Head of caudate nucleus (tissue), 42 donors: ENCODE measurements around the gene GRM5.

Source experiments
- DNase-seq, 42 donors: peaks; one replicate each; pipeline versions ENCODE4 v3.0.0 to v3.0.0-alpha.2; 2020 to 2021; ENCODE audit warnings: mixed read lengths in 7 of 42
- intact Hi-C: fragments of 100-400 bp; cut with DNase I; formaldehyde crosslinking; loops from one replicate; pipeline ENCODE4 v1.15.0; 2022

Gene GRM5

DNA sequence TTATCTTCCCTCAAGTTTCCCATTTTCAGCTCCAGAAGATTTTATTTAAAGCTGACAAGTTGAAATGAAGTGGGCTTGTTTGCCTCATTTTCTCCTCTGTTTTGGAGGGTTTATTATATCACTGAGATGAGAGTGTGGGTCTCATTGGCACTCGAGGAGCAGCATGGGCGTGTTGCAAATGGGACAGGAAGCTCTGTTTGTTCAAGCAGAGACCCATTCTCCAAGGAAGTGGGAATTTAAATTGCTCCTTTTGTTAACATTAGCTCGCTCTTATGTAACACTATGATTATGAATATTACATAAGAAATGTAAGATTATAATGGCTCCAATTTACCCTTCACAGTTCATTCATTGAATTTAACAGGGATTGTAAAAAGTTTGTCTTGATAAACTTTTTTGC lies 410.6 kb downstream of the GRM5 start:
- intact Hi-C loops: no loop called here
- peak in 37 of 42 donors; percentile 4 to 82 (median 34) for DNase-seq

DNA sequence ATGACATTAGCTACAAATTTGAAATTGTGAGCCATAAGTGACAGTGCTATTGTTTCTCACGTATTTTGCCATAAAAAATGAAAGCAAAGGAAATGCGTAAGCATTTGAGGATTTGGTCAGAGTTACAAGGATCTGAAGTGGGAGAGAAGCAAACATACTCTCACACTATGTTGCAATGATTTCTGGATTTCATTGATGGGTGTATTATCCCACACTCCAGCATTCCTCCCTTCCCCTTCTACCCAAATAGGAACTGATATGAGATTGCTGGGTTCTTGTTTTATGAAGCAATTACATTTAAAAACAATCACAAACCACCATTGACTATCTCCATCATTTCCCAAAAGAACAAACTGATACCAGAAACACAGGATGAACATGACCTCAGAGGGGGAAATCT lies 414.2 kb downstream of the GRM5 start:
- no peak for DNase-seq
- intact Hi-C loops: no loop called here

DNA sequence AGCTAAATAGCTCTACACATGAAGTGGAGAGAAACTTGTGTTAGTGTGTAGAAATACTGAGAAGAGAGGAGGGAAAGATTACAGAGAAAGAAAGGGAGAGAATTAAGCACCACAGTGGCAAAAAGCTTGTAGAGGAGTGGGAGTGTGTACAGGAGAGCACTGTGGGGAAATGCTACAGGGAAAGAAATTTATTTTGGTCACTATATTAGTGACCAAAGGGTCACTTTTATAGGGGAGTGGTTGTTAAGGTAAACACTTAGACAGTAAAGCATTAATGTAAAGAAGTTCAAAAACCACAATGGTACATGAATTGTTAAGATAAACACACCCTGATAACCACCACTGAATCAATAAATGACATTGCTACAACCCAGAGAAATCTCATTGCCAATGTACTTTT lies 421.1 kb downstream of the GRM5 start:
- intact Hi-C loops: no loop called here
- no peak for DNase-seq

DNA sequence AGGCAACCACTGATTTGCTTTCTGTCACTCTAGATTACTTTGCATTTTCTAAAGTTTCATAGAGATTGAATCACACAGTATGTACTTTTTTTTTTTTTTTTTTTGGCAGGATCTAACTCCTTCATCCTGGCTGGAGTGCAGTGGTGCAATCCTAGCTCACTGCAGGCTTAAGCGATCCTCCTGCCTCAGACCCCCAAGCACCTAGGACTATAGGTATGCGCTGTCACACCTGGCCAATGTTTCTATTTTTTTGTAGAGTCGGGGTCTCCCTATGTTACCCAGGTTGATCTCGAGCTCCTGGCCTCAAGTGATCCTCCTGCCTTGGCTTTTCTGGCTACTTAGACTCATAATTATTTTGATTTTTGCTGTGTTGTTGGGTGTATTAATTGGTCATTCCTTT lies 433.6 kb downstream of the GRM5 start:
- DNase-seq: no peak
- intact Hi-C loops: no loop called here

DNA sequence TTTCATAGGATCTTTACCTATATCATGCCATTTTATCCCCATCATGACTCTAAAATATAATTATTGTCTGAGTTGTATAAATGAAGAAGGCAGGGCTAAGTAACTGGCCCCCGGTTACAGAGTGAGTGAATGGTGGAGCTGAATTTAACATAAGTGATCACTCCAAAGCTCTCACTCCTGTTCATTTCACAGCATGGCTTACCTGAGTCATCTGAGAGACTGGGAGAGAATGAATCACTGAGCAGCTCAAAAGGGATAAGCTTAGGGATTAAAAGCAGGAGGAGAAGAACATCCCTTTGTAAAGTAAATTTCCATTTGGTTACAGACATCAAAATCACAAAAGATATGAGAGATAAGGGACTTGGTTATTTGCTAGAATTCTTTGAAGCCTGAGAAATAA lies 434.3 kb downstream of the GRM5 start:
- intact Hi-C loops: no loop called here
- peak in 5 of 42 donors; percentile 11 to 47 (median 31) for DNase-seq

DNA sequence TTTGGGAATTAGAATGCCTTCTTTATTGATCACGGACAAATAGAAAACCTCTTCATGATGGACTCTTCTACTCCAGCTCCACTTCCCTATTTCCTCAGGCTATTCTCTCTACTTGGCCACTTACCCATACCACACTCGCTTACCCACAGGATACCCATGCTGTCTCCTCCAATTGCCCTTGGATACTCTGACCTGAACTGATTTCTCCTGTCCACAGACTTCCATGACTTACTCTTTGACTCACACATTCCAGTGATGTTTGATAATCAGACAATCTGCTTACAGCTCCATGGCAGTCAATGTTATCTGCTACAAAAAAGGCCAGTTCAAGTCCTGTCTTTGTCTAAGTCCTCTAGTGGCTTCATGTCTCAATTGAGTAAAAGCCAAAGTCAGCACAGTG lies 436.3 kb downstream of the GRM5 start:
- intact Hi-C loops: no loop called here

DNA sequence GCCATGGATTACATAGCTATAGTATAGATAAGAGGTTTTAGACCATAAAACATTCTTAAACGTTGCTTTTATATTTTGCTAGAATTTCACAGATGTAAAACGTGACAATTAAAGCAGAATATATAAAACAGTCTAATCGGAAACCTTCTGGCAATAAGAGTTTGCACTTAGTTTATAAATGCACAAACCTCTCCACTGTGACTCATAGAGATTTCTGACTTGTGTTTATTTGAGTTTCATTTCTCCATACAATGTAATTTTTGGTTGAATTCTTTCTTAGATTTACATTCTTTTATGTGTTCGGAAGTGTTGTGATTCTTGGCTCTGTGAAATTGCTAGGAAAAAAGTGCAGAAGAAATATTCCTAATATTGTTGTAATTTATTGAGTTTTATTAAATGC lies 439.6 kb downstream of the GRM5 start:
- no peak for DNase-seq
- intact Hi-C loops: no loop called here

More for the DNA sequence above, 436.3 kb downstream of the GRM5 start:
- DNase-seq: no peak

DNA sequence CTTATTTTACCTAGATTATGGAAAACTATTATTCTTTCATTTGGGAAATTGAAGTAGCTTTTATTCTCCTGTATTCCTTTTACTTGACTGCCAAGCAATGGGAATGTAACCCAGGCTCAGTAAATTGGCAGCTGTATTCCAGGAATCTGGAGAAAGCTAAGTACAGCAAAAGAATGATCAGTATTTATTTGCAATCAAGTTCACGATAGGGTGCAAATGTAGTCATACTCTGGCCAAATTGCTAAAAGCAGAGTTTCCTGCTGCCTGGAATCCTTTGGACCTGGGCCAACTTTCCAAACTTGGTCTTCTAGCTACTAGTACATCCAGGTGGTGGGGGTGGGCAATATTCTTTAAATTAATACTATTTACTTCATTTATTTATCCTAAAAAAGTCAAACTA lies 442.3 kb downstream of the GRM5 start:
- intact Hi-C loops: no loop called here
- DNase-seq: peak in 1 of 42 donors; percentile 37

DNA sequence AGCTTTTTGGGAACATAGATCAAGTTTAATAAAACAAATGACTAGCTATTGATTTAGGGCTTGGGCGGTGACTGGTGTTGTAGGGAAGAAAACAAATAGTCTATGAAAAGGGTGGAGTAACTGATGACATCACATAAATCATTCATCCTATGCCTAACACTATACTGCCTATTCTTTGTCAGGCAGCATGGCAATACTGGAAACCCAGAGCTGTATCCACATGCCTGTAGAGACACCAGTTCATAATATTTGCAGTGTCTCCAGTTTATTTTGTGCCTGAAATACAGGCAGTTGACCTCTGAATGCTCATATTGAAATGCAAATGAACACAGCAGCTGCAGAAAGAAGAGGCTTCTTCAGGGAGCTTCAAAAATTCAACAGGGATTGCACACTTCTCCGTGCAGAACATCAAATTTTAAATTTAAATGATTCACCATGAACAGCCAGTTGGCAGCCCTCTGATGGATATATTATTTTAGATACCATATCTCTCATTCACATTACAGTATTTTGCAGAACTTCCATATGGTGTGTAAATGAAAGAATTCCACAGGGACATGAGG lies 445.1 kb downstream of the GRM5 start:
- intact Hi-C loops: no loop called here
- no peak for DNase-seq

DNA sequence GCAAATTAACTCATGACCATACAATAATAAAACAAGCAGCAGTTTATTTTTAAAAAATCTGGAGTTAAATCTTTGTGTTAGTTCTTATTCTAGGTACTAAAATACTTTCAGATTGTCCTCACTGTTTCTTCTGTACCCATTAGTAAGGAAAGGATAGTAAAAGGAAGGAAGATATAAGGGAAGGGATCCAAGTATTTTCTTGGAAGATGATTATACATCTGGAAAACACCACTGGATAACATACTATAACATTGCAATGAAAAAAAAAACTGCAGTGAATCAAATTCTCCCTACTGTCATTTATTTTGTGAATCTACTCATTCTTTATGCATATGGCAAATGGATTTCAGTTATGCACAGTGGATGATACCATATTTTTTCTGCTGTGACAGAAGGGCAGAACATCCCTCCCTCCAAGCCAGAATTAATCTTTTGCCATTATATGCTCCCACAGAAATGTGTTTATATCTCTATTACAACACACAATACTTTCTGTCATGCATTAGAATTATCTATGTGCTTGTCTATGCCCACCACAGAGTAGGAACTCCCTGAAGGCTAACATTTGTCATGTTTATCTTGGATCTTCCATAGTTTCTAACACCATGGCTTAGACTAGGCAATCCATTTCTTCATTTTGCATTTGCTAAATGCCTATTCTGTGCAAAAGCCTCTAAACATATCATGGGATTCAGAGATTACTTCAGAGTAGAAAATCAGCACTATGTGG lies 446.0 kb downstream of the GRM5 start:
- intact Hi-C loops: no loop called here
- DNase-seq: no peak

DNA sequence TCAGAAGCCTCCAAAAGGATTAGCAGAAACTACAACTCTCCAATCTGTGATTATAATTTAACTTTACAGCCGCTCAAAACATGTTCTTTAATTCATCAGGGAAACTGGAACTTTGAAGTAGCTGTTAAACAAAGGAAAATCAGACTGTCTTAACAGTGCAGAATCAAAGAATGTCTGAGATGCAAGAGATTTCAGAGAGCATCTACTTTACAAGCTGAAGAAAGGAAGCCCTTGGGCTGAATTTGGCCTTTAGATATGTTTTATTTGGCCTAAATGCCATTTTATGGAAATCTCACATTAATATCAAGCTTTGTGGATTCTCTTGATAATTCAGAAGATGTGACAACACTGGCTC lies 446.7 kb downstream of the GRM5 start:
- intact Hi-C loops: no loop called here
- DNase-seq: no peak

DNA sequence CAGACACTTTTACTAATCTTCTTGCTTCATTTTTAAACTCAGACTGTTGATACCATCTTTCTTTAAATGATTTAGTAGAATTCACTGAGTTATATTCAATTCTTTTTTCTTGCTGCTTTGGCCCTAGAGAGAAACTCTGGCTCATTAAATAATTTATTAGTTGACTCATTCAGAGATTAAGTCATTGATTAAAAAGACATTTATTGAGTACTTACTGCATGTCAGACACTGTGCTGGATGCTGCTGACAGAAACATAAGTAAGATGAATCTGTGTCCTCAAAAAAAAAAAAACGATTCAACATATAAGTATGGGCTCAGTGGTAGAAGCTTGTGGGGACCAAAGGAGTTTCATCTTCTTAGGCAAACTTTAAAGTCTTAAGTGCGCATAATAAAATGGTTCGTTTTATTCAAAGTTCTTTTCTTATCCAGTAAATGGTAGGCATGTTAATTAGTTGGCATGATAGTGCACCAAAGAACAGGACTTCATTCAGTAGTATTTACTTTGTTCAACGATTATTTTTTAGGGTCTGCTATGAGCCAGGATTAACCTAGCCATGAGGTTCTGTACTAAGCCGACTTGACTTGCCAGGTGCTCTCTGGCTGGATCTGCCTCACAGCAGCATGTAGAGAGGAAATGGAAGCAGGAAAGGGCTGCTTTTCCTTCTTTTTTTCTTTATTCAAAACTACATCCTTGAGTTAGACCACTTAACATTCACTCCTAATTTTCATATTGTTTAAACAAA lies 447.3 kb downstream of the GRM5 start:
- DNase-seq: no peak
- intact Hi-C loops: no loop called here

DNA sequence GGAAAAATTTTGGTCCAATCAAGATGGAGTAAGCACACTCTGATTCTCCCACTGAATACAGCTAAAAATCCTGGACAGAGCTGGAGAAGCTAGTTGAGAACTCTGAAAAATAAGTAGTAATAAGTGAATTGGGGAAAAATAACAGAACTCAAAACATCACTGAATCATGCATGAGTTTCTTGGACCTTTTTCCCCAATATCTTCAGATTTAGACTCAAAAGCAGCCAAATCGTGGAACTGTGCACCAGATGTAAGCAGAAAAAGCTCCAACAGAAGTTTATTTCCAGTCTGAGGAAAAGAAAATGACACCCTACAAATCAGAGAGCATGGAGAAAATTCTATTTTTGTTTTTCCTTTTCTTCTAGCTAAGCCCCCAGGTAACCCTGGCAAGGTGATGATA lies 448.6 kb downstream of the GRM5 start:
- intact Hi-C loops: no loop called here
- DNase-seq: no peak

DNA sequence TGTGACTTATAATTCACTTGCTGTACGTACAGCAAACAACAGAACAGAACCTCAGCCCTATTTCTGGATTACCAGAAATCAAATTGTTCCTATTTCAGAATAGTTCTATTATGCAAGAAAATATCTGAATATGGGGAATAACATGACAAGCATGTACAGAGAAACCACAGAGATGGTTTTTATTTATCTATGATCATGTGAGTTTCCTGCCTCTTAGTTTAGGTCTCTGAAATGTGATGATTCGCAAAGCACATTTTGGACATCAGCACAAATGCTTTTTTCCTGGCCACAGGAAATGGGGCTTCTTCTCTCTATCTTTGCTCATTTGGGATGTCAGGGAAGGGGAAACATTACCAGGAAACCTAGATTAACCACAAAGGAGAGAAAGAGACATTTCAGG lies 461.5 kb downstream of the GRM5 start:
- DNase-seq: no peak
- intact Hi-C loops: no loop called here

DNA sequence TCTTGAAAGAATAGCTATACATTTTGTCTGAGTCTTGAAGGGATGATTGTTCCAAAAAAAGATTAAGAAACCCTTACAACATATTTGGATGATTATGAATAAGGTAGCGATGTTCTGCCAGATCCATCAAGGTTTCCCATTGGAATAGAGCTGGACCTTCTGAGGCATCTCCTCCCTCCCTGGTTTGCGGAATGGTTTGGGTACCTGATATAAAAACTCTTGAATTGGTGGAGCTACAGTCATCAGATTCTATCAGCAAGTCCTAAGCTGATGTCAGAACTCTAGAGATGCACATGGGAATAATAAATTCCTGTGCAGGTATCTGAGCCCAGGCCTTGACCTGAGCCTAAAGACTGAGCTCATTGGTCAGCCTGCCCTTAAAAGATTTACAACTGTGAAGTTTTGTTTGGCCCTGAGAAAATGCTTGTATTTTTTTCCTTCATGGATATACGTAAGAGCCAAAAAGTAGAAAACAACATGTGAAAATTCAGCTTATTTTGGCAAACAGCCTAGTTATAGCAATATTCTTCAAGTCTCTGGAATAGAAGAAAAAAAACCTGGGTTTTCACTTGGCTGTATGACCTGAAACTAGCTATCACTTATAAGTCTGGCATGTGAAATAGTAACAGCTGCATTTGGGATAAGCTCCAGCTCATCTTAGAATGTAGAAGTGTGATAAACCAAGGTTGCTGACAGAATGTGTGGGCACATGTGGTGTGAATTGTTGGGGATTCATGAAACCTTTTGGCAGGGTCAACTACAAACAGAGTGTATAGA lies 462.5 kb downstream of the GRM5 start:
- intact Hi-C loops: no loop called here
- DNase-seq: no peak

DNA sequence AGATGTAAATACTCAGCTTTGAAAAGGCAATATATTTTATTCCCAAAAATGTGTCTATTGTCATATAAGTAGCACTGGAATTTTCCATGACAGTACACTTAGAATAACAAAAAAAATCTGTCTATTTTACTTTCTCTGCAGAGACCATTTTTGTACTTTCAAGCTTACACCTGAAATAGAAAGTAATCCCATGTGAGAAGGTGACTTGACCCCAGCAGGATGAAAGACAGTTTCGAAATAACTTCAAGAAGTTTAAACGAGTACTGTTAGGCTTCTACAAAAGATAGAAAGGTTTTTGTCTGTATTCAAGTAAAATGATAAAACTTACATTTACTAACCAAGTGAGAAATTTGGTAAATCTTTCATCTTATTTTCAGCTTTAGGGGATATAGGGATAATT lies 468.4 kb downstream of the GRM5 start:
- no peak for DNase-seq
- intact Hi-C loops: no loop called here

DNA sequence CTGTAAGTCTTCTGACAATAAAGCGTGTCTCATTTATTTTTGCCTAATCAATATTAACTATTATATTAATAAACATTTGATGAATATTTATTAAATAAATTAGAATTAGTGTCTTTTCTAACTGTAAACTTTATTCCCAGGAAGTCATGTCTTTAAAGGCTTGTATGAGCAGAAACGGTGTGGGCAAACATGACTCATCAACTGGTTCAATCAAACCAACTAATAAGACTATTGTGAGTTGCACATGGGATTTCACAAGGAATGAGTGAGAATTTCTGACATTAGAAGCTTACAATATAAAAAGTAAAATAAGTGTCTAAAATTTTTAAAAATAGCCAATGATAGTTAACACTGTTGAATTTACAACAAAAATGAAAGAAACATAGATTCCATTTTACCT lies 469.0 kb downstream of the GRM5 start:
- DNase-seq: peak in 4 of 42 donors; percentile 7 to 39 (median 14)
- intact Hi-C loops: no loop called here

DNA sequence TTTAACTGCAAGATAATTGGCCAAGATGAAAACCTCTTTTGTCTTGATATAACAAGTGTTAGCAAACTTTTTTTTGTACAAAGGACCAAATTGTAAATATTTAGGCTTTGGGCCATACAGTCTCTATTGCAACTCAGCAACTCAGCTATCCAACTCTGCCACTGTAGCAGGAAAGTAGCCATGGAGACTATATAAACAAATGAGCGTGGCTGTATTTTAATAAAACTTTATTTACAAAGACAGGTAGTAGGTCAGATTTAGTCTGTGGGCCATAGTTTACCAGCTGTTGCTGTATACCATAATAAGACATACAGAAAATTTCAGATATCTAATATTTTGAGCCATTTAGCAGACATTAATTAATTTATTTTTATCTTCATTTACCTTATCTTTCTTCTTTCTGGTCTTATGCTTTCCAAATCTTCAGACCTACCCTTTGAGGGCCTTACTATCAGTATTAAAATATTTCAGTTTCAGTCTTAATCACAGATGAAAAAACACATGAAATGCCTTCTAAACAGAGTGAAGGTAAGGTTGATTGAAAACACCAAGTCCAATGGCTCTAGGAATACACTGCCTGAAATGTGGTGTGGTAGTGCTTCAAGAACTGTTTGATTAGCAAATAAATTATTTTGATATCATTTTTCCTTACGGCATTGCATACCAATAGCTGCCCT lies 471.4 kb downstream of the GRM5 start:
- no peak for DNase-seq
- intact Hi-C loops: no loop called here

DNA sequence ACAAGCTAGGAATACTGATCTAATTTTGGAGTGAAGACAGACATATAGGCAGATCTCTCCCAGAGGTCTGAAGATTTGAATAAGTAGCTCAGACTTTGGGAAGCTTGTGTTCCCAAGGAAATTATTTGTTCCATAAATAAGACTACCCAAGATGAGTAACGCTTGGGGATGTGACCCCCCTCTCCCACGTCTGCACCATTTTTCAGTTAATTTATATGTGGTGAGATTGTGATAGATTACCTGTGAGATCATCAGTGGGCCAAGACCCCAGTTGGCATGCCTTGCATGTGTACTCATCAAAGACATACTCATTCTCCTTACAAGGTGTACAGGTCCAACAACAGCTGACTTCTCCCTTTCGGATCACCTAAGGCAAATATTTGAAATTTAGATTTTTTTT lies 475.4 kb downstream of the GRM5 start:
- DNase-seq: no peak
- intact Hi-C loops: no loop called here
